Tibial nerve (tissue), 3 donors: ENCODE measurements around the gene RAB30.

Experiments used
- CTCF ChIP-seq, 5 experiments: fragments of 200-600 bp in 3 of 5; fragments of 450-650 bp in 2 of 5; sonication (generic) in 3 of 5; IDR thresholded peaks; one replicate each; pipeline ENCODE4 v1.5.1; 2016 to 2019; ENCODE audit warnings: antibody characterized with exemption in 5 of 5, mild to moderate bottlenecking in 3 of 5, moderate library complexity in 2 of 5
- POLR2A ChIP-seq, 2 donors: fragments of 450-650 bp; IDR thresholded peaks; one replicate each; pipeline ENCODE4 v1.6.1; 2017; ENCODE audit warnings: antibody characterized with exemption in 2 of 2, mild to moderate bottlenecking in 2 of 2, moderate library complexity in 2 of 2

- TF ChIP-seq CTCF (IDR thresholded peaks at IDR 0.05) (no peak), POLR2A (IDR thresholded peaks at IDR 0.05) (no peak)
These were observed 111.5 kb downstream of the RAB30 start for GRCh38 chr11:82959987-82960778.
